ENCODE measurements around the gene YWHAB. TPM values are rescaled to one million over a fixed set of nuclear protein-coding genes. Genes with fewer than 3 reads are reported as not detected.

The YWHAB gene
- total and polyA plus RNA-seq, 2 donors (not counting 3 experiments of a cell fraction or from before 2014, with no cell fraction given): 65.9 to 255 TPM

GRCh38 chr20:44928595-44928994 lies 43.1 kb downstream of the YWHAB start:
- no peaks in the 10 kb centered on the region for H3K27me3 ChIP-seq (ENCODE audit: control insufficient read depth in 2 of 2, insufficient read depth in 2 of 2, low read length in 2 of 2)
- dilution Hi-C loops (cut with MboI; ENCODE audit: extremely low pct_ligation_motif_present, low sequenced_read_pairs): no loop called here
- TF ChIP-seq POLR2AphosphoS5 (IDR thresholded peaks at IDR 0.05; ENCODE audit: insufficient read depth, low read depth, low read length) (no peak), CTCF (IDR thresholded peaks at IDR 0.05; ENCODE audit: extremely low read depth in 1 of 2, insufficient read depth in 1 of 2, low read depth in 1 of 2, low read length in 2 of 2) (no peak), FOS (IDR thresholded peaks at IDR 0.05; ENCODE audit: borderline replicate concordance, insufficient read depth, low read length) (no peak), GATA2 (IDR thresholded peaks at IDR 0.05; ENCODE audit: insufficient read depth, insufficient read length, low read depth, low read length) (no peak)
- BruUV-seq (replicated peaks): no TSS peak
- CTCF ChIA-PET: interaction anchor here (1.2 kb wide), 1 partner anchor 34 kb away, joined by 3 read pairs; no protein-coding TSS in a partner anchor
- H3K4me1 ChIP-seq (ENCODE audit: control insufficient read depth, extremely low read depth, insufficient read depth, low read length): no peaks in the 10 kb centered on the region
- H3K27ac ChIP-seq (ENCODE audit: insufficient read depth, low read depth, low read length): no peak overlapping the region
- no peaks in the 10 kb centered on the region for H3K9me1 ChIP-seq (replicated peaks; ENCODE audit: control insufficient read depth, extremely low read depth, insufficient read depth, low read length)
- intact Hi-C loops (cut with micrococcal nuclease): no loop called here
- FAIRE-seq (no peak), DNase-seq (ENCODE audit: low read depth, low spot score) (no peak)
- no peak overlapping the region for H3K4me2 ChIP-seq (ENCODE audit: insufficient read depth, low read length)
- no peaks in the 10 kb centered on the region for H3K9me3 ChIP-seq (replicated peaks; ENCODE audit: control insufficient read depth, insufficient read depth, low read length)
- peaks cover 0 to 2% of the 10 kb centered on the region in 2 experiments for H3K36me3 ChIP-seq (ENCODE audit: control insufficient read depth in 2 of 2, extremely low read depth in 1 of 2, insufficient read depth in 2 of 2, low read length in 2 of 2)
- no peaks in the 10 kb centered on the region for H4K20me1 ChIP-seq (replicated peaks; ENCODE audit: control insufficient read depth, extremely low read depth, insufficient read depth, low read length)
- H3K4me3 ChIP-seq (replicated peaks in 1 of 3; ENCODE audit: insufficient read depth in 1 of 3, low read depth in 1 of 3, low read length in 3 of 3): no peak overlapping the region
- H3K9ac ChIP-seq (replicated peaks; ENCODE audit: extremely low read depth, insufficient read depth, low read length): no peak overlapping the region
- H3K79me2 ChIP-seq (ENCODE audit: control insufficient read depth, insufficient read depth, low read length): no peaks in the 10 kb centered on the region
- POLR2A ChIA-PET: no interaction called here
- no peak overlapping the region for H2AFZ ChIP-seq (ENCODE audit: low read depth, low read length)

- Histone ChIP-seq H3K9me1 (replicated peaks; ENCODE audit: control insufficient read depth, extremely low read depth, insufficient read depth, low read length) (no peaks in the 10 kb centered on the region), H3K36me3 (ENCODE audit: control insufficient read depth in 2 of 2, extremely low read depth in 1 of 2, insufficient read depth in 2 of 2, low read length in 2 of 2) (peaks cover 0 to 2% of the 10 kb centered on the region in 2 experiments), H2AFZ (ENCODE audit: low read depth, low read length) (no peak overlapping the region), H3K27ac (ENCODE audit: insufficient read depth, low read depth, low read length) (no peak overlapping the region), H4K20me1 (replicated peaks; ENCODE audit: control insufficient read depth, extremely low read depth, insufficient read depth, low read length) (no peaks in the 10 kb centered on the region), H3K4me2 (ENCODE audit: insufficient read depth, low read length) (no peak overlapping the region), H3K27me3 (ENCODE audit: control insufficient read depth in 2 of 2, insufficient read depth in 2 of 2, low read length in 2 of 2) (no peaks in the 10 kb centered on the region), H3K79me2 (ENCODE audit: control insufficient read depth, insufficient read depth, low read length) (no peaks in the 10 kb centered on the region), H3K9ac (replicated peaks; ENCODE audit: extremely low read depth, insufficient read depth, low read length) (no peak overlapping the region), H3K4me3 (replicated peaks in 1 of 3; ENCODE audit: insufficient read depth in 1 of 3, low read depth in 1 of 3, low read length in 3 of 3) (no peak overlapping the region), H3K4me1 (ENCODE audit: control insufficient read depth, extremely low read depth, insufficient read depth, low read length) (no peaks in the 10 kb centered on the region), H3K9me3 (replicated peaks; ENCODE audit: control insufficient read depth, insufficient read depth, low read length) (no peaks in the 10 kb centered on the region)
- dilution Hi-C loops (cut with MboI; ENCODE audit: extremely low pct_ligation_motif_present, low sequenced_read_pairs) (no loop called here), intact Hi-C loops (cut with micrococcal nuclease) (no loop called here)
- DNase-seq (ENCODE audit: low read depth, low spot score) (no peak), FAIRE-seq (no peak)
- BruUV-seq (replicated peaks): no TSS peak
- ChIA-PET POLR2A (no interaction called here), CTCF (interaction anchor here (0.7 kb wide), 1 partner anchor 501 kb away, joined by 3 read pairs; no protein-coding TSS in a partner anchor)
- no peak for TF ChIP-seq MYC (IDR thresholded peaks at IDR 0.05; ENCODE audit: low read depth, low read length)
- no peak for TF ChIP-seq CTCF (IDR thresholded peaks at IDR 0.05; ENCODE audit: extremely low read depth in 1 of 2, insufficient read depth in 1 of 2, low read depth in 1 of 2, low read length in 2 of 2)
- TF ChIP-seq GATA2 (IDR thresholded peaks at IDR 0.05; ENCODE audit: insufficient read depth, insufficient read length, low read depth, low read length): no peak
- no peak for TF ChIP-seq MAX (IDR thresholded peaks at IDR 0.05; ENCODE audit: insufficient read depth, insufficient read length)
- no peak for TF ChIP-seq EZH2 (IDR thresholded peaks at IDR 0.05; ENCODE audit: borderline replicate concordance, low read depth, low read length, severe bottlenecking)
- no peak for TF ChIP-seq POLR2A (IDR thresholded peaks at IDR 0.05; ENCODE audit: low read depth, low read length)
- TF ChIP-seq JUN (IDR thresholded peaks at IDR 0.05; ENCODE audit: borderline replicate concordance, insufficient read depth, insufficient read length, low read depth): no peak
- TF ChIP-seq POLR2AphosphoS5 (IDR thresholded peaks at IDR 0.05; ENCODE audit: insufficient read depth, low read depth, low read length): no peak
- TF ChIP-seq FOS (IDR thresholded peaks at IDR 0.05; ENCODE audit: borderline replicate concordance, insufficient read depth, low read length): no peak
These were observed 45.1 kb downstream of the YWHAB start for GRCh38 chr20:44930517-44931168.
